GM12874 (cell line): Measurements from ENCODE around the gene PALS1.

Experiments
- TF ChIP-seq, protein P1 (sequence below): IDR thresholded peaks from 2 replicates; pipeline ENCODE4 v1.5.1; 2011; ENCODE audit warnings: low read depth, mild to moderate bottlenecking, control low read depth, low read length, moderate library complexity; ENCODE audit not compliant: insufficient read depth

PALS1 gene

DNA sequence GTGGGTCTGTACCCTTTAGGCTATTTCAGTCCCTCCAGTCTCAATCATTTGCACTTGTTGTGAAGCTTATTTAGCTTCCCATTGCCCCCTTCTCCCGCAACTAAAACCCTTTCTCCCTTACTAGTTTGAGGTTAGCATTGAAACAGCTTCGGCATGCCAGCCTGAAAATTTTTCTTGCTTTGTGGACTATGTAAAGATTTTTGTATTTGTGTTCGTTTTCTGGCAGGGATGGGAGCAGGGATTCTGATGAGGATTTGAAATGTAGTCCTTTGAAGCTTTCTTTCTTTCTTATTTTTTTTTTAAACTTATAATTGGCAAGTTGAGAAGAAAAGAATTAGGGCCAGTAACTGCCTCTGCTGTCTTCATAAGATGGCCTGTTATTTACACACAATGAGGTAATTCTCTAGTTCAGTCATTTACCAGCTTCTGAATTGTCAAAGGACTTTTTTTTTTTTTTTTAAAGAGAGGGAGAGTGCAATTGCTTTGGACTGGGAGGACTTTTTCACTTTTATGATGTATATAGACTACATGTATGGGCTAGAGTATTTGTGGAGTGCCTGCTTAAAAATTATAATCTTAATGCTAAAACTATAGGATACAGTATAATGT lies 29.0 kb downstream of the PALS1 start:
- TF ChIP-seq, protein P1, sequence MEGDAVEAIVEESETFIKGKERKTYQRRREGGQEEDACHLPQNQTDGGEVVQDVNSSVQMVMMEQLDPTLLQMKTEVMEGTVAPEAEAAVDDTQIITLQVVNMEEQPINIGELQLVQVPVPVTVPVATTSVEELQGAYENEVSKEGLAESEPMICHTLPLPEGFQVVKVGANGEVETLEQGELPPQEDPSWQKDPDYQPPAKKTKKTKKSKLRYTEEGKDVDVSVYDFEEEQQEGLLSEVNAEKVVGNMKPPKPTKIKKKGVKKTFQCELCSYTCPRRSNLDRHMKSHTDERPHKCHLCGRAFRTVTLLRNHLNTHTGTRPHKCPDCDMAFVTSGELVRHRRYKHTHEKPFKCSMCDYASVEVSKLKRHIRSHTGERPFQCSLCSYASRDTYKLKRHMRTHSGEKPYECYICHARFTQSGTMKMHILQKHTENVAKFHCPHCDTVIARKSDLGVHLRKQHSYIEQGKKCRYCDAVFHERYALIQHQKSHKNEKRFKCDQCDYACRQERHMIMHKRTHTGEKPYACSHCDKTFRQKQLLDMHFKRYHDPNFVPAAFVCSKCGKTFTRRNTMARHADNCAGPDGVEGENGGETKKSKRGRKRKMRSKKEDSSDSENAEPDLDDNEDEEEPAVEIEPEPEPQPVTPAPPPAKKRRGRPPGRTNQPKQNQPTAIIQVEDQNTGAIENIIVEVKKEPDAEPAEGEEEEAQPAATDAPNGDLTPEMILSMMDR, result no peak

DNA sequence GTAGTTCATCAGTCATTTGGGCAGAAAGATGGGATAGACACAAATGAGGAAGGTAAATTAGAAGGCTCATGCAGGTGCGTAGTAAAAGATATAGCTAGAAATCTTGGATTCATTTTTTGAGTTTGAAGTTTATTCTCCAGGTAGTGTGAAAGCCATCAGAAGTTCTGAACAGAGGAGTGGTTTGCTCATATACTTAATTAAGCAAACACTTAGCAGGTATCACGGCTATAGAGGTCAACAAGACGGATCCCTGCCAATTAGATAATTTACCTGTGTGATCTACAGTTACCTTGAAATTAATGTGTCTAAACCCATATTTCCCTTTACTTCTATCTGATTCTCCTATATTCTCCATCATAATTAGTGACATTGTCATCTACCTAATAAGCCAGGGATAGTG lies 29.7 kb downstream of the PALS1 start:
- TF ChIP-seq, protein P1, result no peak

DNA sequence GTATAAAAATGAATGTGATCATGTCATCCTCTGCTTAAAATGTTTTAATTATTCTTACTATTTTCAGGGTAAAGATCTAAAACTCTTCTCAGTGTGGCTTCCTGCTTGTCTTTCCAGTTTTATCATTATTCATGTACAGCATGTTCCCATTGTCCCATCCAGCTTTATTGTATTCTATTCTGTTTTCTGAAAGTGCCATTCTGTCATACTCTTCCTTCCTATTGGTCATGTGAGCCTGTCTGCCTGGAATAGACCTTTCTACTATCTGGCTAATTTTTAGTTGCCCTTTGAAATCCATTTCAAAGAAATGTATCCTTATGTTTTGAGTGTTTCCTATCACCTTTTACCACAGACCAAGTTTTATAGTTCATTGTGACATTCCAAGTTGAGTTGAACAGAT lies 34.9 kb downstream of the PALS1 start:
- TF ChIP-seq, protein P1, result no peak

DNA sequence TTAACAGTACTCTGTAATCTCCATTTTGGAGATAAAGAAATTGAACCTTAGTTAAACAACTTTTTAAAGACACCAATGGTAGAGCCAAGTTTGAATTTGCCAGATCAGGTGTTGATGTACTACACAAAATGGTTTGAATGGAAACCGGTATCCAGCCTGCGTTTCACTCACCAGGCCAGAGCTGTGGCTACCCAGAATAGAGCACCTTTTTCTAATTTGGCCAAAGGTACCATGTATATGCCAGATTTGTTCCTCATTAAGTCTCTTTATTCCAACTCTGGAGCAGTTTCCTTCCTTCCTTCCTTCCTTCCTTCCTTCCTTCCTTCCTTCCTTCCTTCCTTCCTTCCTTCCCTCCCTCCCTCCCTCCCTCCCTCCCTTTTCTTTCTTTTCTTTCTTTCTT lies 39.3 kb downstream of the PALS1 start:
- TF ChIP-seq, protein P1, result no peak

GRCh38 chr14:67285876-67286452 lies 44.7 kb downstream of the PALS1 start:
- TF ChIP-seq, protein P1, result peak; percentile 24; the same call in 1 of the 2 replicates
